Breast epithelium (tissue), 4 donors: Measurements from ENCODE around the gene ARSD. TPM values are rescaled to one million over a fixed set of nuclear protein-coding genes. Genes with fewer than 3 reads are reported as not detected.
"Not testable (repeated sequence)": the region's sequence is repeated elsewhere in the genome, so short reads cannot be mapped to it uniquely, and the experiment has no call there.

Experiments
- DNase-seq, 2 donors: peaks; one replicate each; pipeline ENCODE4 v3.0.0-alpha.2; 2019; ENCODE audit warnings: low spot score in 2 of 2
- H3K27ac ChIP-seq, 2 donors: fragments of 200-600 bp; sonication (generic) in 1 of 2; one replicate each; pipeline ENCODE4 v1.5.1; 2016 to 2019; ENCODE audit warnings: mild to moderate bottlenecking in 1 of 2
- H3K27me3 ChIP-seq, 2 donors: fragments of 200-600 bp; sonication (generic) in 1 of 2; one replicate each; pipeline versions ENCODE4 v1.5.1 to v1.6.0; 2017 to 2019; ENCODE audit warnings: control low read depth in 1 of 2, mild to moderate bottlenecking in 1 of 2
- H3K36me3 ChIP-seq: fragments of 200-600 bp; one replicate; pipeline ENCODE4 v1.5.1; 2019
- H3K4me1 ChIP-seq, 2 donors: fragments of 200-600 bp; sonication (generic); one replicate each; pipeline ENCODE4 v1.5.1; 2016 to 2019; ENCODE audit warnings: control low read depth in 1 of 2
- H3K4me3 ChIP-seq, 3 donors: fragments of 200-600 bp; sonication (generic); 1 replicate in 2 of 3; 2 replicates in 1 of 3; pipeline ENCODE4 v1.5.1; 2016 to 2019; ENCODE audit warnings: mild to moderate bottlenecking in 3 of 3, moderate library complexity in 2 of 3
- H3K9me3 ChIP-seq, 2 donors: fragments of 200-600 bp; sonication (generic) in 1 of 2; one replicate each; pipeline ENCODE4 v1.5.1; 2016 to 2019; ENCODE audit warnings: control low read depth in 1 of 2
- POLR2A ChIP-seq: fragments of 450-650 bp; IDR thresholded peaks from one replicate; pipeline ENCODE4 v1.6.1; 2016; ENCODE audit warnings: antibody characterized with exemption, mild to moderate bottlenecking, moderate library complexity
- POLR2AphosphoS5 ChIP-seq, 3 donors: sonication (generic); formaldehyde crosslinking; IDR thresholded peaks; one replicate each; pipeline ENCODE4 v1.6.1; 2017; ENCODE audit warnings: antibody characterized with exemption in 3 of 3
- intact Hi-C: fragments of 100-400 bp; cut with DNase I; formaldehyde crosslinking; loops from one replicate; pipeline ENCODE4 v1.15.1; 2023; ENCODE audit warnings: low total_unique reads
- total RNA-seq, 3 donors: library from RNA; depleted of rRNA; stranded (reverse); fragments of >200 nt; gene quantifications; one replicate each; pipeline ENCODE4 v1.1.0, GENCODE V29; 2016
- TF ChIP-seq, protein P1 (sequence below), 3 donors: fragments of 450-650 bp; IDR thresholded peaks; one replicate each; pipeline ENCODE4 v1.5.1; 2016 to 2017; ENCODE audit warnings: antibody characterized with exemption in 3 of 3, mild to moderate bottlenecking in 3 of 3, moderate library complexity in 3 of 3

The ARSD gene
- total RNA-seq, 3 donors from 2014 or later = 28.0 to 83.3 (median 47.2) TPM

DNA sequence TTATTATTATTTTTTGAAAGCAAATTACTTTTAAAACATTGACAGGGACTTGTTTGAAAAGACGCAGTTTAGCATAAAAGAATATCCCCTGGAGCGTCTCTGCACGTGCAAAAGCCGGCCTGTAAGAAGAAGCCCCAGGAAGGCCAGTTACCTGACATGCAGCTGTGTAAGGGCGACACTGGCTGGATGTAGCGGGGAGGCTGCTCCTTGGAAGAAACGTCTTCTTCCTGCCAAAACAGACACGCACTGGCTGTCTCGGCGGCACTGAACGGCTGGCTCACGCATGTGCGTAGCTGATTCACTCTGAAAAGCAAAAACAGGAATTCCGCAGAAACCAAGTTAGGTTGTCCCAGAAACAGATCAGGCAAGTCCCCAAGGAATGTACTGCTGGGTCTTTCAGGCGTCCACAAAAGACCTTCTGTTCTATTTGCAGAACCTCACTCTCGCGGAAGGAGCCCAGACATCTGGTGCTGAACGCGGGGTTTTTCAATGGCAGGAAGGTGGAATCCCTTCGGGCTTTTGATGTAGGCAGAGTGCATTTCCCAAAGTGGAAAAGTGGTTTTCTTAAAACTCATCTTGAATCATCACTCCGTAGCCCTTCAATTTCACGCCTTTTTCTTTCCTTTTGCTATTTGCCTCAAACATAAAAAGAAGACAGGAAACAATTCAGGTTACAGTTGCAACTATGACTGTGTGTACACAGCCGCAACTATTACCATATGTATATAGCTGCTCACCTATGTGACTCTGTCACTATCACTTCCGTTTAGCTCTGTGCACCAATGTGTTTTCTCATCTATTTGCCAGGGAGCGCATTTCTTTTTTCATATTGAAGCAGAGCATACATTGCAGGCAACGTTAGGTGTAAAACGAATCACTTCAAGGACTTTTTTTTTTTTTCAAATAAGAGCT lies 39.1 kb upstream of the ARSD start:
- Histone ChIP-seq H3K4me3 (peak overlapping the region; percentile 3 to 50 (median 32)), H3K36me3 (no peaks in the 10 kb centered on the region), H3K27me3 (peaks cover 0 to 18% of the 10 kb centered on the region in 2 donors), H3K27ac (peak overlapping the region in 1 of 2 donors; percentile 16), H3K9me3 (no peaks in the 10 kb centered on the region), H3K4me1 (no peaks in the 10 kb centered on the region)
- intact Hi-C loops = no loop called here
- TF ChIP-seq POLR2AphosphoS5 (IDR thresholded peaks at IDR 0.05) (no peak), POLR2A (no peak)
- TF ChIP-seq, protein P1, sequence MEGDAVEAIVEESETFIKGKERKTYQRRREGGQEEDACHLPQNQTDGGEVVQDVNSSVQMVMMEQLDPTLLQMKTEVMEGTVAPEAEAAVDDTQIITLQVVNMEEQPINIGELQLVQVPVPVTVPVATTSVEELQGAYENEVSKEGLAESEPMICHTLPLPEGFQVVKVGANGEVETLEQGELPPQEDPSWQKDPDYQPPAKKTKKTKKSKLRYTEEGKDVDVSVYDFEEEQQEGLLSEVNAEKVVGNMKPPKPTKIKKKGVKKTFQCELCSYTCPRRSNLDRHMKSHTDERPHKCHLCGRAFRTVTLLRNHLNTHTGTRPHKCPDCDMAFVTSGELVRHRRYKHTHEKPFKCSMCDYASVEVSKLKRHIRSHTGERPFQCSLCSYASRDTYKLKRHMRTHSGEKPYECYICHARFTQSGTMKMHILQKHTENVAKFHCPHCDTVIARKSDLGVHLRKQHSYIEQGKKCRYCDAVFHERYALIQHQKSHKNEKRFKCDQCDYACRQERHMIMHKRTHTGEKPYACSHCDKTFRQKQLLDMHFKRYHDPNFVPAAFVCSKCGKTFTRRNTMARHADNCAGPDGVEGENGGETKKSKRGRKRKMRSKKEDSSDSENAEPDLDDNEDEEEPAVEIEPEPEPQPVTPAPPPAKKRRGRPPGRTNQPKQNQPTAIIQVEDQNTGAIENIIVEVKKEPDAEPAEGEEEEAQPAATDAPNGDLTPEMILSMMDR (IDR thresholded peaks at IDR 0.05) = no peak
- peak; percentile 35 to 51 for DNase-seq

DNA sequence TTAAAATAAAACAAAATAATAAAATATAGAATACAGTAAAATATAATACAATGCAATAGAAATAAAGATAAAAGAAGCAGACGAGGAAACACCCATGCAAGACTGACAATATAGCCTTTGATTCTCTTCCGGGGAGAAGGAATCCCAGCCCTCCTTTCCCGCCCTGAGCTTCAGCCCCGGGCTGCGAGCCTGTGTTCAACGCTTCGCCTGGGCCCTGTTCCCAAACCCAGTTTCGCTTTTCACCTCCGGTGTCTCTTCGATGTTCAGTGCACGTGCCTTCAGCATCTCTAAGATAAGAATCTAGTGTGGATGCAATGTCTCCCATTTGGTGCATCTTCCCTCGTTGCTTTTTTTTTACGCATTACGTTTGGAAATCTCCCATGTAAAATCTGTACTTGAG lies 38.4 kb upstream of the ARSD start:
- no peak overlapping the region for H3K27ac ChIP-seq
- no peaks in the 10 kb centered on the region for H3K4me1 ChIP-seq
- no peaks in the 10 kb centered on the region for H3K36me3 ChIP-seq
- no peaks in the 10 kb centered on the region for H3K9me3 ChIP-seq
- intact Hi-C loops = no loop called here
- H3K4me3 ChIP-seq = peak overlapping the region in 2 of 3 donors; percentile 32 to 50
- no peak for TF ChIP-seq POLR2A
- TF ChIP-seq, protein P1 (IDR thresholded peaks at IDR 0.05) = no peak
- TF ChIP-seq POLR2AphosphoS5 (IDR thresholded peaks at IDR 0.05) = no peak
- no peak for DNase-seq
- peaks cover 0 to 13% of the 10 kb centered on the region in 2 donors for H3K27me3 ChIP-seq

DNA sequence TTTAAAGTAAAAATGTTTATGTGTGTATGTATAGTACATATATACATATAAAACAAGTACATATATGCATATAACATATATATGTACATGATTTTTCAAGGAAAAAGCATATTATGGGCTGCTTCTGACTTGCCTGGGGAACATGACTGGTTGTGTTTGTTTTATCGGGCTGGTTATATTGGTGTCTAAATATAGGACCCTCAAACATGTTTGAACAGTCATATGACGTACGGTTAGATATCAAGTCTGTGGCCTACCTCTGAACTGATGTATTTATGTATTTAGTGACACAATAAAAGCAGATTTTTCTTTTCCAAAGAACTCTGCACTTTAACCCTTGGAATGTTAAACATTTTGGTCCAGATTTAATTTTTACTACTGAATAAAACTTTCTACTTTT lies 37.9 kb upstream of the ARSD start:
- Histone ChIP-seq H3K27me3 (peaks cover 0 to 8% of the 10 kb centered on the region in 2 donors), H3K36me3 (no peaks in the 10 kb centered on the region), H3K4me3 (no peak overlapping the region), H3K4me1 (no peaks in the 10 kb centered on the region), H3K9me3 (no peaks in the 10 kb centered on the region), H3K27ac (no peak overlapping the region)
- DNase-seq = no peak
- intact Hi-C loops = no loop called here
- TF ChIP-seq POLR2AphosphoS5 (IDR thresholded peaks at IDR 0.05) = no peak
- no peak for TF ChIP-seq POLR2A
- TF ChIP-seq, protein P1 (IDR thresholded peaks at IDR 0.05) = no peak

DNA sequence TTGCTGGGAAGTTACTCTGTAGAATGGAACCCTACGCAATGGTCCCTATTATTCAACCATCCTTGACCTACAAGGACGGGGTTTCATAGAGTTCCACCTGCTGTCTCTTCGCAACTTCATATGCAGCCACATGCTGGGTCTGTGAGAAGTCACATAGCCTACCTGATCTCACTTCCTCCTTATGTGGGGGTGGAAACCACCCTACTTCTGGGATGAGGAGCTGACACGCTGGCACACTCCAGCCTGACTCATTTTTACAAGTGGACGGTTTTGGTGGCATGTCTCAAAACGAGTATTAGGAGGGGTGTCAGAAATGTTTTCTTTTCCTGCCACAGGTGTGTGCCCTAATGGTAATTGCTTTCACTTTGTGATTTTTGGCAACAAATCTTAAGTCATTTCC lies 36.8 kb upstream of the ARSD start:
- no peak for DNase-seq
- H3K36me3 ChIP-seq = no peaks in the 10 kb centered on the region
- TF ChIP-seq, protein P1 (IDR thresholded peaks at IDR 0.05) = no peak
- TF ChIP-seq POLR2AphosphoS5 (IDR thresholded peaks at IDR 0.05) (no peak), POLR2A (no peak)
- H3K9me3 ChIP-seq = no peaks in the 10 kb centered on the region
- no peak overlapping the region for H3K27ac ChIP-seq
- intact Hi-C loops = no loop called here
- no peaks in the 10 kb centered on the region for H3K4me1 ChIP-seq
- H3K4me3 ChIP-seq = no peak overlapping the region
- H3K27me3 ChIP-seq = no peaks in the 10 kb centered on the region

DNA sequence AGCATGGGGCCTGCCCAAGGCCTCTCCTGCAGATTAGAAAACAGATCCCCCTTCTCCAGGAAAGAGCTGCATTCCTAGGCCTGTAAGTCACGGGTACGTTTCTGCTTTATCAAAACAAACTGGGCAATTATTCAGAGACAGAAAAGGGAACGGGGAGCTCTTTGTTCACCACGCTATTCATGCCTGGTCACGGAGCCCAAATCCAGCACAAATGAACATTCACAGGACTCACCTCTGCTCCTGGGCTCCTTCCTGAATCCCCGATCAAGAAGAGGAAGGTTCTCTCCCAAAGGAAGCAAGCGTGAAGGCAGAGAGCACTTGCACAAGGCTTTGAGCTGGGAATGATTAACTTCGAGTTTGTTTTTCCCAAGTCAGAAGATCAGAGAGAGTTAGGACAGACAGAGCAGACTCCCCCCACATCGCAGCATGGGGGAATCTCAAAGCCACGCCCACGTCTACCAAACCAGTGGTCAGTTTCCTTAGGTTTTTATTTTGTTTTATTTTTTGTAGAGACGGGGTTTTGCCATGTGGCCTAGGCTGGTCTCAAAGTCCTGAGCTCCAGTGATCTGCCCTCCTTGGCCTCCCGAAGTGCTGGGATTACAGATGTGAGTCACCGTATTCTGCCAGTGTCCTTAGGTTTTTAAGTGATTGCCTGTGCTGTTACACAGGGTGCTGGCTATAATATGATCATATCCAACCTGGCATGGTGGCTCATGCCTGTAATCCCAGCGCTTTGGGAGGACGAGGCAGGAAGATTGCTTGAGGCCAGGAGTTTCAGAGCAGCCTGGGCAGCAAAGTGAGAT lies 35.1 kb upstream of the ARSD start:
- H3K4me3 ChIP-seq, H3K27ac ChIP-seq, DNase-seq, H3K27me3 ChIP-seq, intact Hi-C loops, H3K9me3 ChIP-seq, H3K4me1 ChIP-seq, H3K36me3 ChIP-seq: not testable (repeated sequence)

DNA sequence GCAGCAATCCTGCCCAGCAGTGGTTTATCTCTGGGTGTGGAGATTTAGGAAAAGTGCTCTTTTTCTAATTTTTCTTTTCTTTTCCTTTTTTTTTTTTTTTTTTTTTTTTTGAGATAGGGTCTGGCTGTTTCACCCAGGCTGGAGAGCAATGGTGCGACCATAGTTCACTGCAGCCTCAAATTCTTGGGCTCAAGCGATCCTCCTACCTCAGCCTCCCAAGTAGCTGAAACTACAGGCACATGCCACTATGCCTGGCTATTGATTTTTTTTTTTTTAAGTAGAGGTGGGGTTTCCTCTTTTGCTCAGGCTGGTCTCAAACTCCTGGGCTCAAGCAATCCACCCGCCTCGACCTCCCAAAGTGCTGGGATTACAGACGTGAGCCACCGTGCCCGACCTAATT lies 34.3 kb upstream of the ARSD start:
- H3K4me3 ChIP-seq, H3K27ac ChIP-seq, H3K4me1 ChIP-seq, intact Hi-C loops, DNase-seq, H3K9me3 ChIP-seq, H3K36me3 ChIP-seq: not testable (repeated sequence)
- H3K27me3 ChIP-seq = peaks cover 0 to 11% of the 10 kb centered on the region in 2 donors
